ENCODE results near the gene BMPER. TPM values are rescaled to one million over a fixed set of nuclear protein-coding genes. Genes with fewer than 3 reads are reported as not detected.
"Not testable (repeated sequence)": the region's sequence is repeated elsewhere in the genome, so short reads cannot be mapped to it uniquely, and the experiment has no call there.

BMPER gene
- total and polyA plus RNA-seq, 3 donors from 2014 or later = 1.7 to 2.8 (median 2.4) TPM

GRCh38 chr7:34168013-34168412, 262.7 kb downstream of the BMPER start:
- intact Hi-C loops (cut with DNase I; ENCODE audit: low total_unique reads) = no loop called here

GRCh38 chr7:34174688-34175616, 269.6 kb downstream of the BMPER start:
- H3K27me3 ChIP-seq; H3K27ac ChIP-seq; H3K4me3 ChIP-seq; intact Hi-C loops (cut with DNase I; ENCODE audit: low total_unique reads); H3K36me3 ChIP-seq (ENCODE audit: low read depth, missing control alignments); DNase-seq; H3K9me3 ChIP-seq; H3K4me1 ChIP-seq: not testable (repeated sequence)
- WGBS, 2 donors = 85 to 86% methylated on average over 22 to 25 of the region's 32 CpGs

More at GRCh38 chr7:34168013-34168412, 262.7 kb downstream of the BMPER start:
- WGBS, 2 donors = 88 to 93% methylated on average over 8 of the region's 8 CpGs
- no peak overlapping the region for H3K4me3 ChIP-seq
- DNase-seq = no peak
- H3K4me1 ChIP-seq = no peaks in the 10 kb centered on the region
- no peak overlapping the region for H3K27ac ChIP-seq
- H3K36me3 ChIP-seq (ENCODE audit: low read depth, missing control alignments) = no peaks in the 10 kb centered on the region
- no peaks in the 10 kb centered on the region for H3K27me3 ChIP-seq
- H3K9me3 ChIP-seq = no peaks in the 10 kb centered on the region
- no peak for TF ChIP-seq CTCF (IDR thresholded peaks at IDR 0.05)
- no peak for TF ChIP-seq POLR2A (IDR thresholded peaks at IDR 0.05)

- H3K27ac ChIP-seq = no peak overlapping the region
- no peaks in the 10 kb centered on the region for H3K36me3 ChIP-seq (ENCODE audit: low read depth, missing control alignments)
- 86 to 89% methylated on average over 3 of the region's 3 CpGs for WGBS, 2 donors
- intact Hi-C loops (cut with DNase I; ENCODE audit: low total_unique reads) = no loop called here
- DNase-seq = no peak
- H3K4me3 ChIP-seq = no peak overlapping the region
- H3K9me3 ChIP-seq = no peaks in the 10 kb centered on the region
- H3K4me1 ChIP-seq = no peaks in the 10 kb centered on the region
- no peaks in the 10 kb centered on the region for H3K27me3 ChIP-seq
- TF ChIP-seq POLR2A (IDR thresholded peaks at IDR 0.05) (no peak), CTCF (IDR thresholded peaks at IDR 0.05) (no peak)
Measured at GRCh38 chr7:34175837-34176236, 270.5 kb downstream of the BMPER start.

GRCh38 chr7:34177476-34177875, 272.1 kb downstream of the BMPER start:
- H3K36me3 ChIP-seq (ENCODE audit: low read depth, missing control alignments) = no peaks in the 10 kb centered on the region
- H3K4me3 ChIP-seq = no peak overlapping the region
- no peaks in the 10 kb centered on the region for H3K4me1 ChIP-seq
- no peaks in the 10 kb centered on the region for H3K27me3 ChIP-seq
- H3K9me3 ChIP-seq = no peaks in the 10 kb centered on the region
- intact Hi-C loops (cut with DNase I; ENCODE audit: low total_unique reads) = no loop called here
- WGBS, 2 donors = 24 to 30% methylated on average over 3 of the region's 3 CpGs
- DNase-seq = no peak
- H3K27ac ChIP-seq = no peak overlapping the region
- TF ChIP-seq POLR2A (IDR thresholded peaks at IDR 0.05) (no peak), CTCF (IDR thresholded peaks at IDR 0.05) (no peak)

- no peak for DNase-seq
- Histone ChIP-seq H3K9me3 (no peaks in the 10 kb centered on the region), H3K27me3 (no peaks in the 10 kb centered on the region), H3K4me3 (no peak overlapping the region), H3K27ac (no peak overlapping the region), H3K36me3 (ENCODE audit: low read depth, missing control alignments) (no peaks in the 10 kb centered on the region), H3K4me1 (no peaks in the 10 kb centered on the region)
- 80 to 86% methylated on average over 3 of the region's 3 CpGs for WGBS, 2 donors
- TF ChIP-seq CTCF (IDR thresholded peaks at IDR 0.05) (no peak), POLR2A (IDR thresholded peaks at IDR 0.05) (no peak)
- intact Hi-C loops (cut with DNase I; ENCODE audit: low total_unique reads) = no loop called here
Measured at GRCh38 chr7:34181271-34181958, 276.1 kb downstream of the BMPER start.

Measured in testis (tissue), 3 donors.